Measurements from ENCODE around the gene ANK3.

The ANK3 gene

GRCh38 chr10:60397792-60398191 is 8.1 kb upstream of the ANK3 start:
- H3K36me3 Mint-ChIP-seq (ENCODE audit: low read depth) = no peaks in the 10 kb centered on the region
- no peaks in the 10 kb centered on the region for H3K4me1 Mint-ChIP-seq (ENCODE audit: low read depth)
- H3K9me3 Mint-ChIP-seq = no peaks in the 10 kb centered on the region
- H3K27ac Mint-ChIP-seq = no peak overlapping the region
- no peak overlapping the region for H3K4me3 Mint-ChIP-seq
- peaks cover 4% of the 10 kb centered on the region for H3K27me3 Mint-ChIP-seq

GRCh38 chr10:60396766-60397165 is 7.1 kb upstream of the ANK3 start:
- no peaks in the 10 kb centered on the region for H3K36me3 Mint-ChIP-seq (ENCODE audit: low read depth)
- H3K27me3 Mint-ChIP-seq = peaks cover 4% of the 10 kb centered on the region
- no peaks in the 10 kb centered on the region for H3K4me1 Mint-ChIP-seq (ENCODE audit: low read depth)
- H3K27ac Mint-ChIP-seq = no peak overlapping the region
- H3K9me3 Mint-ChIP-seq = no peaks in the 10 kb centered on the region
- H3K4me3 Mint-ChIP-seq = no peak overlapping the region

GRCh38 chr10:60395711-60396110 is 6.0 kb upstream of the ANK3 start:
- no peak overlapping the region for H3K27ac Mint-ChIP-seq
- H3K9me3 Mint-ChIP-seq = no peaks in the 10 kb centered on the region
- H3K4me1 Mint-ChIP-seq (ENCODE audit: low read depth) = no peaks in the 10 kb centered on the region
- H3K27me3 Mint-ChIP-seq = peaks cover 4% of the 10 kb centered on the region
- no peak overlapping the region for H3K4me3 Mint-ChIP-seq
- no peaks in the 10 kb centered on the region for H3K36me3 Mint-ChIP-seq (ENCODE audit: low read depth)

GRCh38 chr10:60394446-60394845 is 4.8 kb upstream of the ANK3 start:
- H3K4me1 Mint-ChIP-seq (ENCODE audit: low read depth) = no peaks in the 10 kb centered on the region
- H3K4me3 Mint-ChIP-seq = no peak overlapping the region
- H3K27me3 Mint-ChIP-seq = peaks cover 4% of the 10 kb centered on the region
- no peaks in the 10 kb centered on the region for H3K9me3 Mint-ChIP-seq
- no peak overlapping the region for H3K27ac Mint-ChIP-seq
- H3K36me3 Mint-ChIP-seq (ENCODE audit: low read depth) = no peaks in the 10 kb centered on the region

GRCh38 chr10:60390224-60390626 is 550 bp upstream of the ANK3 start:
- Mint-ChIP-seq H3K4me3 (no peak overlapping the region), H3K4me1 (ENCODE audit: low read depth) (no peaks in the 10 kb centered on the region), H3K27me3 (no peaks in the 10 kb centered on the region), H3K27ac (no peak overlapping the region), H3K9me3 (no peaks in the 10 kb centered on the region), H3K36me3 (ENCODE audit: low read depth) (no peaks in the 10 kb centered on the region)

- Mint-ChIP-seq H3K4me1 (ENCODE audit: low read depth) (no peaks in the 10 kb centered on the region), H3K4me3 (no peak overlapping the region), H3K27ac (no peak overlapping the region), H3K9me3 (no peaks in the 10 kb centered on the region), H3K27me3 (no peaks in the 10 kb centered on the region), H3K36me3 (ENCODE audit: low read depth) (no peaks in the 10 kb centered on the region)
These were observed 870 bp downstream of the ANK3 start for GRCh38 chr10:60388709-60389301.

GRCh38 chr10:60388116-60388625 is 1.5 kb downstream of the ANK3 start:
- no peak overlapping the region for H3K27ac Mint-ChIP-seq
- H3K9me3 Mint-ChIP-seq = no peaks in the 10 kb centered on the region
- no peaks in the 10 kb centered on the region for H3K36me3 Mint-ChIP-seq (ENCODE audit: low read depth)
- H3K27me3 Mint-ChIP-seq = no peaks in the 10 kb centered on the region
- no peak overlapping the region for H3K4me3 Mint-ChIP-seq
- H3K4me1 Mint-ChIP-seq (ENCODE audit: low read depth) = no peaks in the 10 kb centered on the region

GRCh38 chr10:60387531-60387930 is 2.1 kb downstream of the ANK3 start:
- no peaks in the 10 kb centered on the region for H3K4me1 Mint-ChIP-seq (ENCODE audit: low read depth)
- H3K9me3 Mint-ChIP-seq = no peaks in the 10 kb centered on the region
- no peaks in the 10 kb centered on the region for H3K36me3 Mint-ChIP-seq (ENCODE audit: low read depth)
- no peaks in the 10 kb centered on the region for H3K27me3 Mint-ChIP-seq
- no peak overlapping the region for H3K27ac Mint-ChIP-seq
- H3K4me3 Mint-ChIP-seq = no peak overlapping the region

- H3K9me3 Mint-ChIP-seq = no peaks in the 10 kb centered on the region
- H3K36me3 Mint-ChIP-seq (ENCODE audit: low read depth) = no peaks in the 10 kb centered on the region
- no peak overlapping the region for H3K27ac Mint-ChIP-seq
- no peaks in the 10 kb centered on the region for H3K4me1 Mint-ChIP-seq (ENCODE audit: low read depth)
- no peaks in the 10 kb centered on the region for H3K27me3 Mint-ChIP-seq
- no peak overlapping the region for H3K4me3 Mint-ChIP-seq
These were observed 4.3 kb downstream of the ANK3 start for GRCh38 chr10:60385399-60385738.

- Mint-ChIP-seq H3K4me1 (ENCODE audit: low read depth) (no peaks in the 10 kb centered on the region), H3K27me3 (no peaks in the 10 kb centered on the region), H3K36me3 (ENCODE audit: low read depth) (no peaks in the 10 kb centered on the region), H3K9me3 (no peaks in the 10 kb centered on the region), H3K4me3 (no peak overlapping the region), H3K27ac (no peak overlapping the region)
These were observed 4.8 kb downstream of the ANK3 start for GRCh38 chr10:60384708-60385398.

- Mint-ChIP-seq H3K36me3 (ENCODE audit: low read depth) (no peaks in the 10 kb centered on the region), H3K4me3 (no peak overlapping the region), H3K27me3 (no peaks in the 10 kb centered on the region), H3K4me1 (ENCODE audit: low read depth) (no peaks in the 10 kb centered on the region), H3K9me3 (no peaks in the 10 kb centered on the region), H3K27ac (no peak overlapping the region)
These were observed 5.7 kb downstream of the ANK3 start for GRCh38 chr10:60384011-60384410.

- no peak overlapping the region for H3K27ac Mint-ChIP-seq
- no peaks in the 10 kb centered on the region for H3K27me3 Mint-ChIP-seq
- H3K36me3 Mint-ChIP-seq (ENCODE audit: low read depth) = no peaks in the 10 kb centered on the region
- no peak overlapping the region for H3K4me3 Mint-ChIP-seq
- H3K4me1 Mint-ChIP-seq (ENCODE audit: low read depth) = no peaks in the 10 kb centered on the region
- no peaks in the 10 kb centered on the region for H3K9me3 Mint-ChIP-seq
These were observed 6.6 kb downstream of the ANK3 start for GRCh38 chr10:60382946-60383681.

- H3K4me3 Mint-ChIP-seq = no peak overlapping the region
- H3K27me3 Mint-ChIP-seq = no peaks in the 10 kb centered on the region
- no peaks in the 10 kb centered on the region for H3K9me3 Mint-ChIP-seq
- no peaks in the 10 kb centered on the region for H3K4me1 Mint-ChIP-seq (ENCODE audit: low read depth)
- H3K36me3 Mint-ChIP-seq (ENCODE audit: low read depth) = no peaks in the 10 kb centered on the region
- H3K27ac Mint-ChIP-seq = no peak overlapping the region
These were observed 8.9 kb downstream of the ANK3 start for GRCh38 chr10:60380781-60381180.

- no peaks in the 10 kb centered on the region for H3K4me1 Mint-ChIP-seq (ENCODE audit: low read depth)
- H3K27me3 Mint-ChIP-seq = no peaks in the 10 kb centered on the region
- H3K27ac Mint-ChIP-seq = no peak overlapping the region
- H3K36me3 Mint-ChIP-seq (ENCODE audit: low read depth) = no peaks in the 10 kb centered on the region
- H3K4me3 Mint-ChIP-seq = no peak overlapping the region
- H3K9me3 Mint-ChIP-seq = no peaks in the 10 kb centered on the region
These were observed 11.7 kb downstream of the ANK3 start for GRCh38 chr10:60377955-60378354.

GRCh38 chr10:60377042-60377352 is 12.7 kb downstream of the ANK3 start:
- H3K9me3 Mint-ChIP-seq = no peaks in the 10 kb centered on the region
- H3K27ac Mint-ChIP-seq = no peak overlapping the region
- no peak overlapping the region for H3K4me3 Mint-ChIP-seq
- H3K4me1 Mint-ChIP-seq (ENCODE audit: low read depth) = no peaks in the 10 kb centered on the region
- no peaks in the 10 kb centered on the region for H3K36me3 Mint-ChIP-seq (ENCODE audit: low read depth)
- H3K27me3 Mint-ChIP-seq = no peaks in the 10 kb centered on the region
